Tibial nerve (tissue), 3 donors: ENCODE data around the gene C1orf105.

ENCODE experiments used
- CTCF ChIP-seq, 5 experiments: fragments of 200-600 bp in 3 of 5; fragments of 450-650 bp in 2 of 5; sonication (generic) in 3 of 5; IDR thresholded peaks; one replicate each; pipeline ENCODE4 v1.5.1; 2016 to 2019; ENCODE audit warnings: antibody characterized with exemption in 5 of 5, mild to moderate bottlenecking in 3 of 5, moderate library complexity in 2 of 5
- POLR2A ChIP-seq, 2 donors: fragments of 450-650 bp; IDR thresholded peaks; one replicate each; pipeline ENCODE4 v1.6.1; 2017; ENCODE audit warnings: antibody characterized with exemption in 2 of 2, mild to moderate bottlenecking in 2 of 2, moderate library complexity in 2 of 2

GRCh38 chr1:172381946-172382345 is 38.5 kb upstream of the C1orf105 start:
- TF ChIP-seq CTCF (IDR thresholded peaks at IDR 0.05): no peak
- TF ChIP-seq POLR2A (IDR thresholded peaks at IDR 0.05): no peak
